Gastrocnemius medialis (tissue), 4 donors: Measurements from ENCODE around the gene TUBA3C. TPM values are rescaled to one million over a fixed set of nuclear protein-coding genes. Genes with fewer than 3 reads are reported as not detected.

Source experiments
- ATAC-seq, 2 donors: fragments of 150-250 bp; one replicate each; pipeline ENCODE4 v1.9.1; 2016
- DNase-seq, 2 donors: peaks; one replicate each; pipeline ENCODE4 v3.0.0-alpha.2; 2019
- H3K27ac ChIP-seq, 4 donors: fragments of 200-600 bp; sonication (generic); 1 replicate in 1 of 4; 2 replicates in 3 of 4; pipeline ENCODE4 v1.5.1; 2016 to 2018; ENCODE audit warnings: mild to moderate bottlenecking in 2 of 4, moderate library complexity in 1 of 4
- H3K27me3 ChIP-seq, 3 donors: fragments of 200-600 bp; sonication (generic) in 2 of 3; 1 replicate in 1 of 3; 2 replicates in 2 of 3; pipeline versions ENCODE4 v1.5.1 to v1.6.0; 2016 to 2019; ENCODE audit warnings: mild to moderate bottlenecking in 1 of 3, moderate library complexity in 1 of 3
- H3K36me3 ChIP-seq, 2 donors: fragments of 200-600 bp; sonication (generic) in 1 of 2; one replicate each; pipeline ENCODE4 v1.5.1; 2017 to 2018
- H3K4me1 ChIP-seq, 2 donors: fragments of 200-600 bp; sonication (generic) in 1 of 2; one replicate each; pipeline ENCODE4 v1.5.1; 2016 to 2017; ENCODE audit warnings: mild to moderate bottlenecking in 2 of 2
- H3K4me3 ChIP-seq, 4 donors: fragments of 200-600 bp; sonication (generic) in 3 of 4; 1 replicate in 1 of 4; 2 replicates in 3 of 4; pipeline ENCODE4 v1.5.1; 2016 to 2019; ENCODE audit warnings: mild to moderate bottlenecking in 2 of 4
- H3K9me3 ChIP-seq, 3 donors: fragments of 200-600 bp; sonication (generic) in 2 of 3; 1 replicate in 1 of 3; 2 replicates in 2 of 3; pipeline ENCODE4 v1.5.1; 2016 to 2019
- POLR2A ChIP-seq, 2 donors: fragments of 450-650 bp; IDR thresholded peaks; one replicate each; pipeline ENCODE4 v1.6.1; 2017; ENCODE audit warnings: antibody characterized with exemption in 2 of 2, mild to moderate bottlenecking in 2 of 2, moderate library complexity in 2 of 2
- in situ Hi-C, 4 donors: fragments of 200-750 bp; cut with MboI; loops; one replicate each; pipeline versions ENCODE4 v1.15.0 to v1.8.0; 2017; ENCODE audit warnings: low sequenced_read_pairs in 4 of 4
- intact Hi-C: fragments of 100-400 bp; cut with DNase I; formaldehyde crosslinking; loops from one replicate; pipeline ENCODE4 v1.15.1; 2023; ENCODE audit warnings: low total_unique reads
- total RNA-seq, 4 donors: library from RNA; depleted of rRNA; stranded (reverse); fragments of >200 nt; gene quantifications; one replicate each; pipeline versions ENCODE4 v1.1.0 to v1.2.3, GENCODE V29; 2016
- TF ChIP-seq, protein P1 (sequence below), 5 experiments: fragments of 450-650 bp in 3 of 5; fragments of 200-600 bp in 2 of 5; sonication (generic) in 2 of 5; IDR thresholded peaks in 4 of 5; conservative IDR thresholded peaks in 1 of 5; 1 replicate in 4 of 5; 2 replicates in 1 of 5; pipeline ENCODE4 v1.5.1; 2016 to 2019; ENCODE audit warnings: antibody characterized with exemption in 5 of 5, mild to moderate bottlenecking in 3 of 5, moderate library complexity in 3 of 5

TUBA3C gene
- total RNA-seq, 4 donors from 2014 or later: not detected

DNA sequence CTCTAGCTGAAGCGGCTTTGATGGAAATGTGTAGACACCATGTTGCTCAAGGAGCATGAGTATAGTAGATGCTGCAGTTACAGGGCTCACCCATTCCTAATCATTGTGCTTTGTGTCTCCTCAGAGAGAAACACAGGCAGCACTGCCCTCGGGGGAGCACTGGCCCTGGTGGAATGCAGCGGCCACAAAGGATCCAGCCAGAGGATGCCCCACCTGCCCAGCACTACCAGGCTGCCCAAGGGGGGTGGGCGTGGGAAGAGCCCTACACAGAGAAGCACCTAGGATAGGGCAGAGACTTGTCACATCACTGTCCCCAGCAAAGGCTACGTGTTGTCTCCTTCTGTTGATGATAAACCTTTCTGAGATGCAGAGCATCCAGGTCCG is 9.0 kb downstream of the TUBA3C start:
- H3K36me3 ChIP-seq: no peaks in the 10 kb centered on the region
- TF ChIP-seq, protein P1, sequence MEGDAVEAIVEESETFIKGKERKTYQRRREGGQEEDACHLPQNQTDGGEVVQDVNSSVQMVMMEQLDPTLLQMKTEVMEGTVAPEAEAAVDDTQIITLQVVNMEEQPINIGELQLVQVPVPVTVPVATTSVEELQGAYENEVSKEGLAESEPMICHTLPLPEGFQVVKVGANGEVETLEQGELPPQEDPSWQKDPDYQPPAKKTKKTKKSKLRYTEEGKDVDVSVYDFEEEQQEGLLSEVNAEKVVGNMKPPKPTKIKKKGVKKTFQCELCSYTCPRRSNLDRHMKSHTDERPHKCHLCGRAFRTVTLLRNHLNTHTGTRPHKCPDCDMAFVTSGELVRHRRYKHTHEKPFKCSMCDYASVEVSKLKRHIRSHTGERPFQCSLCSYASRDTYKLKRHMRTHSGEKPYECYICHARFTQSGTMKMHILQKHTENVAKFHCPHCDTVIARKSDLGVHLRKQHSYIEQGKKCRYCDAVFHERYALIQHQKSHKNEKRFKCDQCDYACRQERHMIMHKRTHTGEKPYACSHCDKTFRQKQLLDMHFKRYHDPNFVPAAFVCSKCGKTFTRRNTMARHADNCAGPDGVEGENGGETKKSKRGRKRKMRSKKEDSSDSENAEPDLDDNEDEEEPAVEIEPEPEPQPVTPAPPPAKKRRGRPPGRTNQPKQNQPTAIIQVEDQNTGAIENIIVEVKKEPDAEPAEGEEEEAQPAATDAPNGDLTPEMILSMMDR (IDR thresholded peaks at IDR 0.05 in 4 of 5, conservative IDR thresholded peaks at IDR 0.05 in 1 of 5): no peak
- no peaks in the 10 kb centered on the region for H3K4me1 ChIP-seq
- DNase-seq (no peak), ATAC-seq (no peak)
- H3K27ac ChIP-seq: no peak overlapping the region
- H3K4me3 ChIP-seq: no peak overlapping the region
- H3K9me3 ChIP-seq: no peaks in the 10 kb centered on the region
- no peaks in the 10 kb centered on the region for H3K27me3 ChIP-seq
- intact Hi-C loops (no loop called here), in situ Hi-C loops (no loop called here)

DNA sequence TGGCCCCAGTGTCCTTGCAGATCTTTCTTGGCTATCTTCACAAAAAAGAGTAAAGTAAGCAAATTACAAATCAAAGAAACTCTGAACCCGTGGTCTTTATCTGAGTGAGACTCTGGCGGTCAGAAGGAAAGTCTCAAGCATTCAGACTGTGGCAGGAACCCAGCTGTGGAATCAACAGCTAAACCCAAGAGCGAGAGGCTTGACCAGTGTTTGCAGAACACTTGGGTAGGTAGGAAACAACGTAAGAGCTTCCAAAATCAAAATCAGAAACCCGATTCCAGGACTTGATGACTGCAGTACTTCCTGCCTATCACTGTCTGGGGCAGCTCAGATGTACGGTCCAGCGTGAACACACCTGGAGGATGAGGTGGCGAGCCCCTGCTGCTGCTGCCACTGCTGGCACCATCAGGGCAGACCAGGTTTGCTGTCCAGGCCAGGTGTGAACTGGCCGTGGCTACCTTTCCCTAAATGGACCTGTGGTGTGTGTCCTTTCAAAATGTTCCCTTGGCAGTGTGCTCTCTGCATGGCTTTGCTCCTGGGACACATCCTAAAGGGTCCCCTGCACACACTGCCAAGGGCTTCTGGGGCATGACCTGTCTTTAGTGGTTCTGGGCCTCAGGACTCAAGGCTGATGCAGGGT is 9.5 kb downstream of the TUBA3C start:
- Histone ChIP-seq H3K36me3 (no peaks in the 10 kb centered on the region), H3K4me3 (no peak overlapping the region), H3K9me3 (no peaks in the 10 kb centered on the region), H3K4me1 (no peaks in the 10 kb centered on the region), H3K27me3 (no peaks in the 10 kb centered on the region), H3K27ac (no peak overlapping the region)
- in situ Hi-C loops: no loop called here
- TF ChIP-seq, protein P1 (IDR thresholded peaks at IDR 0.05 in 4 of 5, conservative IDR thresholded peaks at IDR 0.05 in 1 of 5): no peak
- TF ChIP-seq POLR2A (IDR thresholded peaks at IDR 0.05): no peak
- ATAC-seq: no peak
- DNase-seq: no peak
- intact Hi-C loops: no loop called here

DNA sequence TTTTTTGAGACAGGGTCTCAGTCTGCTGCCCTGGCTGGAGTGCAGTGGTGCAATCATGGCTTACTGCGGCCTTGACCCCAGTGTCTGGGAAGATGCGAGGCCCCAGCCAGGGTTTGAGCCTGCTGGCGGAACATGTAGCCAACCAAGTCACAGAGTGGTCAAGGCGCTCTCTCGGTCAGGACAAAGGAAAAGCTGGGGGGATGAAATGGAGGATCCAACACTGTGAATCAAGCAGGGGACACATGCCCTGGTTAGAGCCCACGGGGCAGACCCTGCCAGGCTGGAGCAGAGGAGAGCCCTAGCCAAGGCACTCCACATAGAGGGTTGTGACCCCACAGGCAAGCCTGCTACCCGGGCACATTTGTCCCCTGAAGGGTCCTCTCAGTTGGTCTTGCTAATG is 10.1 kb downstream of the TUBA3C start:
- no peak for TF ChIP-seq POLR2A (IDR thresholded peaks at IDR 0.05)
- TF ChIP-seq, protein P1 (IDR thresholded peaks at IDR 0.05 in 4 of 5, conservative IDR thresholded peaks at IDR 0.05 in 1 of 5): no peak
- intact Hi-C loops (no loop called here), in situ Hi-C loops (no loop called here)
- Histone ChIP-seq H3K36me3 (no peaks in the 10 kb centered on the region), H3K9me3 (no peaks in the 10 kb centered on the region), H3K4me1 (no peaks in the 10 kb centered on the region), H3K4me3 (no peak overlapping the region), H3K27me3 (no peaks in the 10 kb centered on the region), H3K27ac (no peak overlapping the region)
- no peak for ATAC-seq
- DNase-seq: no peak

DNA sequence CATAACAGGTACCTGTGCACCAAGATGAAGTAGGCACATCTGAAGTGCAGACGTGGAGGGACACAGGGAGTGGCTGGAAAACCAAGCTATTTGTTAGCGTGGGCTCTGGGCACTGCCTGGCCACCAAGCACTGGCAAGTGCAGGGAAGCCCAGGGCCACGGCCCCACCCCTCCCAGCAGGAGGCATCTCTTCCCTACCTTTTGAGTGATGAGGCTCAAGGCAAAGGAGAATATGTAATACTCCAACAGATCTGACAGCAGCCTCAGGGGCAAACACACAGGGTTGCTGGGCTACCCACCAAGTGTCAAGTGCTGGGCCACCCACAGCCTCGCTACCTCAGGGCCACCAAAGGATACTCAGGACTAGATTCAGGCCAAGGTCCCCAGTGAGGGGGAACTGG is 11.6 kb downstream of the TUBA3C start:
- no peak for TF ChIP-seq POLR2A (IDR thresholded peaks at IDR 0.05)
- TF ChIP-seq, protein P1 (IDR thresholded peaks at IDR 0.05 in 4 of 5, conservative IDR thresholded peaks at IDR 0.05 in 1 of 5): no peak
- intact Hi-C loops (no loop called here), in situ Hi-C loops (no loop called here)
- Histone ChIP-seq H3K27me3 (no peaks in the 10 kb centered on the region), H3K27ac (no peak overlapping the region), H3K9me3 (no peaks in the 10 kb centered on the region), H3K4me1 (no peaks in the 10 kb centered on the region), H3K36me3 (no peaks in the 10 kb centered on the region), H3K4me3 (no peak overlapping the region)
- no peak for ATAC-seq
- DNase-seq: no peak

DNA sequence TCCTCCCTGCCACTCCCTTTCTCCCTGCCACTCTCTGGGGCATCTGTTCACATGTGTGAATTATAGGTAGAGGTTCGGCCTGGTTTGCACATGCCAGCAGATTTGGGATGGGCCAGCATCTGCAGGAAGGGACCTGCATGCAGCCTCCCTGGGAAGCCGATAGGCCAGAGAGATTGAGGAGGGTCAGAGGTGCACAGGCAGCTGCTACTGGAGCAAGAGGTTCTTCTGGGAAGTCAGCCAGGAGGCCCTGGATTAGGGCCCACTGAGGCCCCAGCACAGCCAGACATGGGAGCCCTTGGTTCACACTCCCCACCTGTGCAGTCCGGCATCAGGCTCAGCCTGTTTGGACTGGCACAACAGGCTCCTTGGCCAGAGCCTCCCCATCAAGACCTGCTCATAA is 12.1 kb downstream of the TUBA3C start:
- in situ Hi-C loops: no loop called here
- TF ChIP-seq, protein P1 (IDR thresholded peaks at IDR 0.05 in 4 of 5, conservative IDR thresholded peaks at IDR 0.05 in 1 of 5): no peak
- no peak for TF ChIP-seq POLR2A (IDR thresholded peaks at IDR 0.05)
- ATAC-seq: no peak
- DNase-seq: no peak
- Histone ChIP-seq H3K27me3 (no peaks in the 10 kb centered on the region), H3K9me3 (no peaks in the 10 kb centered on the region), H3K4me1 (no peaks in the 10 kb centered on the region), H3K27ac (no peak overlapping the region), H3K4me3 (no peak overlapping the region), H3K36me3 (no peaks in the 10 kb centered on the region)
- intact Hi-C loops: no loop called here
